ENCODE measurements around the gene ITPK1.

Gene ITPK1

GRCh38 chr14:92964124-92965109 lies 151.3 kb downstream of the ITPK1 start:
- TF ChIP-seq CTCF (IDR thresholded peaks at IDR 0.05; ENCODE audit: low read length, missing control alignments): no peak
- H3K4me3 ChIP-seq (replicated peaks; ENCODE audit: low read depth, low read length): no peak overlapping the region
- no peak for DNase-seq (ENCODE audit: low read depth)

GRCh38 chr14:92963301-92964123 lies 152.2 kb downstream of the ITPK1 start:
- no peak for TF ChIP-seq CTCF (IDR thresholded peaks at IDR 0.05; ENCODE audit: low read length, missing control alignments)

GRCh38 chr14:92962831-92963095 lies 153.0 kb downstream of the ITPK1 start:
- no peak for DNase-seq (ENCODE audit: low read depth)
- no peak overlapping the region for H3K4me3 ChIP-seq (replicated peaks; ENCODE audit: low read depth, low read length)
- TF ChIP-seq CTCF (IDR thresholded peaks at IDR 0.05; ENCODE audit: low read length, missing control alignments): no peak

More at GRCh38 chr14:92963301-92964123, 152.2 kb downstream of the ITPK1 start:
- no peak for DNase-seq (ENCODE audit: low read depth)
- H3K4me3 ChIP-seq (replicated peaks; ENCODE audit: low read depth, low read length): no peak overlapping the region

- TF ChIP-seq CTCF (IDR thresholded peaks at IDR 0.05; ENCODE audit: low read length, missing control alignments): no peak
- H3K4me3 ChIP-seq (replicated peaks; ENCODE audit: low read depth, low read length): no peak overlapping the region
- DNase-seq (ENCODE audit: low read depth): no peak
These were observed 153.5 kb downstream of the ITPK1 start for GRCh38 chr14:92962031-92962830.

- H3K4me3 ChIP-seq (replicated peaks; ENCODE audit: low read depth, low read length): no peak overlapping the region
- TF ChIP-seq CTCF (IDR thresholded peaks at IDR 0.05; ENCODE audit: low read length, missing control alignments): no peak
- DNase-seq (ENCODE audit: low read depth): no peak
These were observed 154.2 kb downstream of the ITPK1 start for GRCh38 chr14:92961567-92961855.

GRCh38 chr14:92960706-92961566 lies 154.8 kb downstream of the ITPK1 start:
- no peak for TF ChIP-seq CTCF (IDR thresholded peaks at IDR 0.05; ENCODE audit: low read length, missing control alignments)
- no peak overlapping the region for H3K4me3 ChIP-seq (replicated peaks; ENCODE audit: low read depth, low read length)
- DNase-seq (ENCODE audit: low read depth): peak; percentile 40

Data from fibroblast of pulmonary artery (primary cell).